HT-29 (cell line): Measurements from ENCODE around the gene SEMA6A. TPM values are rescaled to one million over a fixed set of nuclear protein-coding genes. Genes with fewer than 3 reads are reported as not detected.

ENCODE experiments used
- DNase-seq: peaks from one replicate; pipeline ENCODE4 v3.0.0-alpha.2; 2015; ENCODE audit warnings: low spot score
- total RNA-seq: library from RNA; depleted of rRNA; stranded (reverse); fragments of >200 nt; shearing (Covaris generic); gene quantifications from 2 replicates; pipeline ENCODE4 v1.2.3, GENCODE V29; 2014; rRNA removed

SEMA6A gene, protein sequence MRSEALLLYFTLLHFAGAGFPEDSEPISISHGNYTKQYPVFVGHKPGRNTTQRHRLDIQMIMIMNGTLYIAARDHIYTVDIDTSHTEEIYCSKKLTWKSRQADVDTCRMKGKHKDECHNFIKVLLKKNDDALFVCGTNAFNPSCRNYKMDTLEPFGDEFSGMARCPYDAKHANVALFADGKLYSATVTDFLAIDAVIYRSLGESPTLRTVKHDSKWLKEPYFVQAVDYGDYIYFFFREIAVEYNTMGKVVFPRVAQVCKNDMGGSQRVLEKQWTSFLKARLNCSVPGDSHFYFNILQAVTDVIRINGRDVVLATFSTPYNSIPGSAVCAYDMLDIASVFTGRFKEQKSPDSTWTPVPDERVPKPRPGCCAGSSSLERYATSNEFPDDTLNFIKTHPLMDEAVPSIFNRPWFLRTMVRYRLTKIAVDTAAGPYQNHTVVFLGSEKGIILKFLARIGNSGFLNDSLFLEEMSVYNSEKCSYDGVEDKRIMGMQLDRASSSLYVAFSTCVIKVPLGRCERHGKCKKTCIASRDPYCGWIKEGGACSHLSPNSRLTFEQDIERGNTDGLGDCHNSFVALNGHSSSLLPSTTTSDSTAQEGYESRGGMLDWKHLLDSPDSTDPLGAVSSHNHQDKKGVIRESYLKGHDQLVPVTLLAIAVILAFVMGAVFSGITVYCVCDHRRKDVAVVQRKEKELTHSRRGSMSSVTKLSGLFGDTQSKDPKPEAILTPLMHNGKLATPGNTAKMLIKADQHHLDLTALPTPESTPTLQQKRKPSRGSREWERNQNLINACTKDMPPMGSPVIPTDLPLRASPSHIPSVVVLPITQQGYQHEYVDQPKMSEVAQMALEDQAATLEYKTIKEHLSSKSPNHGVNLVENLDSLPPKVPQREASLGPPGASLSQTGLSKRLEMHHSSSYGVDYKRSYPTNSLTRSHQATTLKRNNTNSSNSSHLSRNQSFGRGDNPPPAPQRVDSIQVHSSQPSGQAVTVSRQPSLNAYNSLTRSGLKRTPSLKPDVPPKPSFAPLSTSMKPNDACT
- 0.31 and 0.99 TPM in 2 replicates for total RNA-seq

DNA sequence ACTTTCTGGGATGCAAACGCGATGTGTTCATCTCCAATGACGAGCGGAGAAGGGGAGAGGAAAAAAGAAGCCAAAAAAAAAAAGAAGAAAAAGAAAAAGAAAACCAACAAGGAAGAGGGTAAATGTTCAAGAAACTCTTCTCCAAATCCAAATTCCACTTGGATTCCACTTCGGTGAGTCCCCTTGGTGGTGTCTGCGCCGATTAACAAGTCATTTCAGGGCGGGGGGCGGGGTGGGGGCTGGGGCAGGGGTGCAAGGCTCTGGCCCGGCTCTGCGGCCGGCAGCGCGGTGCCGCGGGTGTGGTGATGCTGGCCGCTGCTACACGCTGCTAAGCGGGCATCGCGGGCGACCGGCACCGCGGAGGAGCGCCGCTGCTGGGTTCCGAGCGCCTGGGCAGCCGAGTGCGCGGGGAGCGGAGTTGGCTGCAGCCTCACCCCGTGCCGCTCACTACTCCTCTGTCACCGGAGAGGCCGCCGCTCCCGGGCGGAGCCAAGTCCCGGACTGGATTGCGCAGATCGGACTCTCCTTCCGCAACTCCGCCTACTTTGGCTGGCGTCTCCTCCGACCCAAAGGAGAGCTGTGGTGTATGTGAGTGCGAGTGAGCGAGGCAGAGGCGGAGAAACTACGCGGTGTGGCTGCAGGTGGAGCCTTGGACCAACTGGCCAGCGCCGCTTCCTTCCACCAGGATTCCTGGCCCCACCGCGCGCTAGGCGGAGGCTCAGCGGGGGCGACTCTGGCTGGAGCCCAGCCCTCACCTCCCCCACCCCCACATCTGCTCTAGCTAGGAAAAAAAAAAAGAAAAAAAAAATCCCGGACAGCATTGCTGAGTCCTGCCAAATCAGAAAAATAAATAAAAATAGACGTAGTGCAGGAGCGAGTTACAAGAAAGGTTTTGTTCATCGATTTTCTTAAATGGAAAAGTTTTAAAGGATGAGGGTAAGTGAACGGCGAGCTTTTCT lies at the start of gene SEMA6A:
SEMA6A (minus strand) TSS at position 457 of the 959 bp plus-strand sequence. CDS start 69,879 bp downstream, outside the sequence.
- peak; percentile 76 for DNase-seq

- no peak for DNase-seq
Observed at GRCh38 chr5:116622375-116623050, 47.9 kb upstream of the SEMA6A start.

GRCh38 chr5:116621599-116621998 lies 47.0 kb upstream of the SEMA6A start:
- DNase-seq: no peak

DNA sequence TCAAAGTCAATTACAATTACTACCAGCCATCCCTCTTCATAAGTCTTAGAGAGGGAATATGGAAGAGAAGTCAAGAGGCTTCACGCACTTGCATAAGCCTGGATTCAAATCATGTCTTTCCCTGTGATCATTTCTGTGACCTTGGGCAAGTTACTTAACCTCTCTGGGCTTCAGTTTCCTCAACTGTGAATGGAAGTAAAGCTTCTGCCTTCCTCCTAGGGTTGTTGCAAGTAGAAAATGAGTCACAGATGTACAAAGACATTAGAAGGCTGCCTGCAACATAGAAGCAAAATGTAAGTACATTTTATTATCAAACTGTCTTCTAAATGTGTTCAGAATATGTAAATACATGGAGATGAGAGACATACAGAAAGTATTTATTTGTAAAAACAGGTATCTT lies 42.3 kb upstream of the SEMA6A start:
- no peak for DNase-seq

- no peak for DNase-seq
Observed at GRCh38 chr5:116614603-116614920, 39.9 kb upstream of the SEMA6A start.

- DNase-seq: no peak
Observed at GRCh38 chr5:116613445-116613844, 38.8 kb upstream of the SEMA6A start.

- DNase-seq: no peak
Observed at GRCh38 chr5:116612431-116612830, 37.8 kb upstream of the SEMA6A start.

DNA sequence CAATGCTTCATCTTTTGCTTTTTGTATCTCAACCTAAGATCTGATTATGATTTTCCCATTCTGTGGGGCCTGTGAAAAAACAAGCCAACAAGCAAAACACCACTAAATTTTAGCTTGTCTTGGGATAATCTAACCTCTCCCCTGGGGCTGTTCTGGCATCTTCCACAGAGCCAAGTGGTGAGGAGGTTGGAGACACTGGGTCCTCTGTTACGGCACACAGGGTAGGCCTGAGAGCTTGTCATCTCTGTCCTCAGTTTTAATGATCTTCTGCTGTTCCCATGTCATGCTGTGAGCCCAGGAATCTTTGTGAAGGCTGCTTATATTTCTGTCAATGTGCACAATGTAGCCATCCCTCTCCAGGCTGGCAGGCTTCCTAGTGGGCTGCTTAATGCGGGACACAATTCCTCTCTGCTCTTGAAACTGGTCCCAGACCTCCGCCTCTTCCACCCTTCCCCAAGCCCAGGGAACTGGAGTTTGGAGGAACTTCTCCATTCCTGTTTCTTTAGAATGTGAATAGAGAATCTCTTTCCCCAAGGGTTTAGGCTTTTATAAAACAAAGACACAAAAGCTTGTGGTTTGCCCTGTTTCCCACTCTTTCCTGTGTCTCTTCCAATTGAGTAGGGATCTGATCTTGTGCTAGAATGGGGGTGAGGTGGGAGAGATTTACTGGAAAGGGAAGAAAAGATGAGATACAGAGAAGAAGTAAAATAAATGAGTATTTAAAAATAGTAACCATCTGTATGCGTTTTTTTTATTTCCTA lies 30.9 kb upstream of the SEMA6A start:
- DNase-seq: no peak

GRCh38 chr5:116604805-116605204 lies 30.2 kb upstream of the SEMA6A start:
- DNase-seq: no peak

DNA sequence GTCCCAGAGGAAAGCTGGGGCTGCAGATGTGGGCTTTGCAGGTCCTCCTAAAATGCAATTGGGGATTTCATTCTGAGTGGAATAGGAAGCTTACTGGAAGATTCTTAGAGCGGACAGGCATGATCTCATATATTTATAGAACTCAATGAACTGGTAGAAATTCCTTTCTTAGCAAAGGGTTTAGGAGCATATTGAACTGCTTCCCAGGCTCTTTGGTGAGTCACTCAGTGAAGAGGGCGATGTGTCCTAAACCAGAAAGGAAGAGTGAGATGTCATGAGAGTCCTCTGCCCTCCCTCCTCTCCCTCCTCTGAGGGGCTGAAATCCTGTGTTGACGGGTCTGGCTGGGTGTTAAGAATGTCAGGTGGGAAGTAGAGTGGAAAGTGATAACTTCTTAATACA lies 26.3 kb upstream of the SEMA6A start:
- no peak for DNase-seq

- DNase-seq: no peak
Observed at GRCh38 chr5:116598911-116599310, 24.3 kb upstream of the SEMA6A start.

DNA sequence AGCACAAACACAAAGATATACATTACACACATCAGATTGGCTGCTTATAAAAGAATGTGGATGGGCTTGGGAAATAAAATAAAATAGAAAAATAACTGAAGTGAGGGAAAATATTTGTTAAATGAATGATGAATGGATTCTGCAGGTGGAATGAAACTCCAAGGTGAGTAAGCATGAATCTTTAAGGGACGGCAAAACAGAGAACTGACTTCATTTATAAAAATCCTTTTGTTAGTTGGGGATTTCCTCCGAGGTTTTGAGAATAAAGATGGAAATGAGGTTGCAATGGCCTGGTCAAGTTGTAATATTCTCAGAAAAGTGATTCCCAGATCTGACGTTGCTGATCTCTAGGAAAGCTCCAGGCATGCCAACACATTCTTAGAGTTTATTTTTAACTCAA lies 20.9 kb upstream of the SEMA6A start:
- DNase-seq: no peak

DNA sequence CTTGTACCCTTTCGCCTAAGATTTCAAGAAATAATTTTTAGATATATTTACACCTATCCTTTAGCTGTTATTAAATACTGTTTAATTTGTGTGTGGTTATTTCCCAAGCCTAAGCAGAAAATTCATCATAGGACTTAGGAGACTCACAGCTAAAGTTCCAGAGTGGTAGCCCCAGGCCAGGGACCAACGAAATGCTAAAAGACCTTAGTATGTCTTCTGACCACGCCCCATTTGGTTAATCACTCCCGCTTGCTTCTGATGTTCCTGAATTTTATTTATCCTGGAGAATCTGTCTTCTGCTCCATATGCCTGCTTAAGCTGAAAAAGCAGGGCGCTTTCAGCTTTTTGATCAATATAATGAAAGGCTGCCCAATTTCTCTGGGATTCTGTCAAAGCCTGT lies 18.7 kb upstream of the SEMA6A start:
- DNase-seq: no peak

GRCh38 chr5:116585227-116585626 lies 10.6 kb upstream of the SEMA6A start:
- no peak for DNase-seq

- DNase-seq: no peak
Observed at GRCh38 chr5:116583862-116584222, 9.2 kb upstream of the SEMA6A start.

- DNase-seq: no peak
Observed at GRCh38 chr5:116583085-116583861, 8.7 kb upstream of the SEMA6A start.

- DNase-seq: no peak
Observed at GRCh38 chr5:116581910-116582309, 7.3 kb upstream of the SEMA6A start.

DNA sequence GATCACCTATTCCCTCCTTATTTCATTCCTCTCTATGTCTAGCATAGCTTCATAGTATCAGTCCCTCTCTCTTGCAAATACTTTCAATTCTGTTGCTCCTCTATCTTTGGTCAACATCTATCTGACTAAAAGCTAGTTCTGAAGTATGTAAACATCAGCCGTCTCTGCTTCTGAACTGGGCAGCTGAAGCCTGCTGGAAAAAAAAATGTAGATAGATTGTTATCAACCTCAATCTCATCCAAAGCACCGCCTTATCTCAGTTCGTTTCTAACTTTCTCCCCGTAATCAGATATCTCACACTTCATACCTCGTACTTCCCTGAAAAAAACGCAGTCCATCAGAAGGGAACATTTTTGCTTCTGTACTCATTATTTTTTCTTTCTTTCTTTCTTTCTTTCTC lies 4.5 kb upstream of the SEMA6A start:
- no peak for DNase-seq

GRCh38 chr5:116578676-116579075 lies 4.1 kb upstream of the SEMA6A start:
- no peak for DNase-seq
